Activated CD4-positive, alpha-beta T cell treated with anti-CD3 and anti-CD28 coated beads for 24 hours (primary cell): ENCODE data around the gene WDR88.
"Not testable (repeated sequence)": the region's sequence is repeated elsewhere in the genome, so short reads cannot be mapped to it uniquely, and the experiment has no call there.

Source experiments
- DNase-seq, 2 donors: peaks; one replicate each; pipeline ENCODE4 v3.0.0-alpha.2; 2020; ENCODE audit warnings: low read depth in 2 of 2

WDR88 gene

DNA sequence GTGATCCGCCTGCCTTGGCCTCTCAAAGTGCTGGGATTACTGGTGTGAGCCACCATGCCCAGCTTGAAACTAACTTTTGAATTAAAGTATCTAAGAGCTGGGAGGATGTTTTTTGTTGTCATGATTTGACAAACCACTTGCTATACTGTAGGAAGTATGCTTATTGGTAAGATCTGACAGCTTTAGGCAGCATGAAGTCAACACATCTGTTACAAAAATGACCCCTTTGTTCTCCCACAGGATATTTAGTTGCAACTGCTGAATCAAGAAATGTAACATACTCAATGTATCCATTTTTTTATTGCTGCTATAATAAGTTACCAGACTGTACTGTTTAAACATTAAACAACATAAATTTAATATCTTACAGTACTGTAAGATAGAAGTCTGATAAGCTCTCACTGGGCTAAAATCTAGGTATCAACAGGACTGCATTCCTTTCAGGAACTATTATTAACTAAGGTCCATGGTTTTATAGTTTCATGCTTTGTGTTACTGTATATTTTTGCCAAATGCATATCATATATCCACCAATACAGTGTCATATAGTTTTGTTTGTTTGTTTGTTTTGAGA lies 39.4 kb downstream of the WDR88 start:
- no peak for DNase-seq

DNA sequence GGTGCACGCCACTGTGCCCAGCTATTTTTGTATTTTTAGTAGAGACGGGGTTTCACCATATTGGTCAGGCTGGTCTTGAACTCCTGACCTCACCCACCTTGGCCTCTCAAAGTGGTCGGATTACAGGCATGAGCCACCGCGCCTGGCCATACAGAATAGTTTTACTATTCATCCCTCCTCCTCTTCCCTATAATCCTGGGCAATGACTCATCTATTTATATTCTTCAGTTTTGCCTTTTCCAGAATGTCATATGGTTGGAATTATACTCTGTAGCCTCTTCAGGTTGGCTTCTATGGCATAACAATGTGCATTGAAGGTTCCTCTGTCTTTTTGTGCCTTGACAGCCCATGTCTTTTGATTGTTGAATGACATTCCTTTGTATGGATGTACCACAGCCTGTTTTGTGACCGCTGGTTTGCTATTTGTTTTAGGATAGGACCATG lies 40.0 kb downstream of the WDR88 start:
- no peak for DNase-seq

DNA sequence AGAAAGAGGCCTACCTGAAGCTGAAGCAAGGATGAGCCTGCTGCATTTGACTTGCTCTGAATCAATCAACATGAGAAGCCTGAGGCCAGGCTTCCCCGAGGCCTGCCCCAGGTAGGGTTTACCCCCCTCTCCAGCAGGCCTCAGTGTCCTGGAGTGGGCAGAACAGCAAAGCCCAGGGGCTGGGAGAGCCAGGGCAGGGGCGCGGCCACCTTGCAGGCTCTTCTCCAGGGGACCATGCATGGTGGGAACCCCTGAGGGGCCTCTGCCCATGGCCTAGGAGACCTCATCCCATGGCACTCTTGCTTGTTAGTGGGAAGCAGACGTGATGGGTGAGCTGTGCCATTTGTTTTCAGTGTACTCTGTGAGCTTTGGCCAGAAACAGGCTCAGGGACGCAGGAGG lies 42.3 kb downstream of the WDR88 start:
- no peak for DNase-seq

DNA sequence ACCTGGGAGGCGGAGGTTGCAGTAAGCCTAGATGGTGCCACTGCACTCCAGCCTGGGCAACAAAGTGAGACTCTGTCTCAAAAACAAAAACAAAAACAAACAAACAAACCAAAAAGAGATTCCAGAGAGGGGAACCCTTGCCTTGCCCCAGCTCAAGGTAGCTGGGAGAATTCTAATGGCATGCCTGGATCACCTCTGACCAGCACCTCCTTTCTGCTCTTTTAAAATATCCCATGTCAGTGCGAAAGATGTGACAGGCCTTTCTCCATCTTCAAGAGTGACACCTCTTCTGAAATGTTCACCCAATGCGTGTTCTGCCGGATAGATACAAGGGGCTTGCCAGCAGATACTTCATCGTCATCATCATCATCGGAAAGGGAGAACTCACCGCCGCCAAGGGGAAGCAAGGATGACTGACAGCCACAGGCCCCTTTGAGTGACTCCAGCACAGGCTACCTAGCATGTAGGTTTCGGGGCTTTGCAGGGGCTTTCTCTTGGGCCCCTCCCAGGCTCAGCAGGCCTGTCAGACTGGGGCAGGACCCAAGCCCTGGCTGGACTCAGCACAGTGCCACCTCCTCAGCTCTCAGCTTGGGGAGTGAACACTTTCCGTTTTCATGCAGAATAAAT lies 43.4 kb downstream of the WDR88 start:
- no peak for DNase-seq

DNA sequence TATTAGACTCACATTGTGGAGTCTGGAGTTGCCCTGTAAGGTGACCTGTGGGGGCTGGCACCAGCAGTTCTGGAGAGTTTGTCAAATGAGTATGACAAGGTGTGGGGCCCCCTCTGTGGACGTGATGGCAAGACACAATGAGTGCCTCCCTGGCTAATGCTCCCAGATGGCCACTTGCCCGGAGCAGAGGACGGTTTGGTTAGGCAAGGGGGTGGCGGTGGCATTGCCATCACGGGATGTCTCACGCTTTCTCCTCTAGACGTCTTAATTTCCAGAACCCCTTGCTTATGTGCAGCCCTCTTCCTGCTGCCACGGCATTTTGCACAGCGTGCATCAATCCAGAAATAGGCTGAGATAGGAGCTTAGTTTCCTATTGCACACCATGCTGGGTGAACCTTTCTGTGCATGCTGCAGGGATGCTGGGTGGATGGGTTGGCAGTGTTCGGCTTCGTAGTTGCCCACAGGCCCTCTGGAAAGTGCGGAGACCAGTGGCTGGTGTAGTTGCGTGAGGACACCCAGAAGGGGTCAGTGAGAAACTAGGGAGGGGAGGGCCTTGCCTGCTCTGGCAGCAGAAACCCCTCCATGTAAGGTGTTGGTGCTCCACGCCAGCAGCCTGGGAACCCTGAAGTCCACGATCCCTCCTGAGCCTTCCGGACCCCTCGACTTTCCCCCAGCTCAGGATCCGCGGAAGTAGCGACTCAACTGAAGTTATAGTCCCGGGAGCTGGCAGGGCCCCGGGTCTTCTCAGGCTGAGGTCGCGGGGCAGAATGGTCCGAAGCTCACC lies 44.2 kb downstream of the WDR88 start:
- peak in 1 of 2 donors; percentile 8 for DNase-seq

DNA sequence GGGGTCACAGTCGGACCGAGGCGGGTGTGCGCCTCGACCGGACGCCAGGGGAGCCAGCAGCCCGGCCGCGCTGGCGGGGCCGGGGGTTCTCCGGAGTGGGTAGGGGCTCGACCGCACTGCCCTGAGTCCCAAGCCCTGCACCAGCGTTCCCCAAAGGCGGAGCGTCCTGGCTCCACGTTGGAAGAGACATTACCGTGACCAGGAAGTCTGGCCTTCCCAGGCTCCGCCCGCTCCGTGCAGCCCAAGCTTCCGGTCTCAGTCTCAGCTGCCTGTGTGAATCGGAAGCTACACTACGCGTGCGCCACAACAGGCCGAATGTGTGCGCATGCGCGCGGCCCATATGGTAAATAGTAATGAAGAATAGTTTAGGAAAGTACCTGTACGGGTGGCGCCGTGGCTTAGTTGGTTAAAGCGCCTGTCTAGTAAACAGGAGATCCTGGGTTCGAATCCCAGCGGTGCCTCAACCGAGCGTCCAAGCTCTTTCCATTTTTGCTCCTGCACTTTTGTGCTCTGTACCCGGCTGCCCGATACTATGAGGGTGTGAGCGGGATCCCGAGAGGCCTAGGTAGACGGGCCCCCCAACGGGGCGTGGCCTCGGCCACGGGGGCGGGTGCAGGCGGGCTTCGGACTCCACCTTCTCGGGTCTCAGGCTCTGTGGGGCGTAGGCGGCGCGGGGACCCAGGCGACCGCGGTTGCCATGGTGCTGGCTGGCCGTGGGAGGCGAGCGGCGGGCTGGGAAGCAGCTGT lies 44.9 kb downstream of the WDR88 start:
- DNase-seq: peak; percentile 93 to 96

DNA sequence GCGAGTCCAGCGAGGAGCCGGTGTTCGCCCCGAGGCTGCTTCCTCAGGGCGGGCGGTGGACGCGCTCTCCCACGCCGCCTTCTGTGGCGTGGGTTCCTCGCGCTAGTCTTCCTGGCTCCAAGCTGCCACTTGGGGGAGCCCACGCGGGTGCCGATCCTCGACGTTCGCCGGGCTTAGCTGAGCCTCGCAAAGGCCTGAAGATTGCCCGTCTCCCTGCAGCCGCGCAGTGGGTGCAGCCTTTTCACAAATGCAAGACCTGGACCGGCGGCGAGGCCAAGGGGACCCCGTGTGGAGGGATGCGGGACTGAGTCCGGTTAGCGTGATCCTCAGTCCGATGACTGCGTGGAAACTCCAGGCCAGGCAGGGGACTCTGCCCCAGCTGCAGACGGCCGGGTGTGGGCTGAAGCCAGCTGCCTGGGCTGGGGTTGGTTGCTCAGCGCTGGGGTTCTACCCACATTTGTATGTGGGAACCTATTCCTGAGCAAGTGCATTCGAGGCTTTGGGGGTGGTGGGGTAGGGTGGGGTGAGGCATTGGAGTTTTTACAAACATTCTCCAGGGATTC lies 45.6 kb downstream of the WDR88 start:
- peak in 1 of 2 donors; percentile 28 for DNase-seq

DNA sequence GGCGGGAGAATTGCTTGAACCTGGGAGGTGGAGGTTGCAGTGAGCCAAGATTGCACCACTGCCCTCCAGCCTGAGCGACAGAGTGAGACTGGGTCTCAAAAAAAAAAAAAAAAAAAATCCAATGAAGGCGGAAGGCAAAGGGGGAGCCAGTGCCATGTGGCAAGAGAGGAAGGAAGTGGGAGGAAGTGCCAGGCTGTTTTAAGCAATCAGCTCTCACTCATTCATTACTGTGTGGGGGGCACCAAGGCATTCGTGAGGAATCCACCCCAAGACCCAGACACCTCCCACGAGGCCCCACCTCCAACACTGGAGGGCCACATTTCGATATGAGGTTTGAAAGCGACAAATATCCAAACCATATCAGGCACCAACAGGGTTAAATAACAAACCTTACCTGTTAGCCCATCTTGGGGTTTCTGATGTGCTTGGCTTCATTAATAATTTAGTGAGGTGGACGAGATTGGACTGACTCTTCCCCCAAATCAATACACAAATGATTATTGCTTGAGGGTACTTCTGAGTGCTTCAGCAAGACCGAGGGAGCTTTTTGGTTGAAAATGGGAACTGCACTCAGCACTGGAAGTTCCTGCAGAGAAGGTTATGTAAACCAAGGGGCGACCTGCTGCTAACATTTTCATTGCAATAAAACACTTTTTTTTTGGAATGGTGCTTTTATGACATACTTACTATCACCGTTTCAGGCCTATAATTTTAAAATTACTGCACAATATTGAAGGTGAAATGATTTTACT lies 54.7 kb downstream of the WDR88 start:
- DNase-seq: no peak

DNA sequence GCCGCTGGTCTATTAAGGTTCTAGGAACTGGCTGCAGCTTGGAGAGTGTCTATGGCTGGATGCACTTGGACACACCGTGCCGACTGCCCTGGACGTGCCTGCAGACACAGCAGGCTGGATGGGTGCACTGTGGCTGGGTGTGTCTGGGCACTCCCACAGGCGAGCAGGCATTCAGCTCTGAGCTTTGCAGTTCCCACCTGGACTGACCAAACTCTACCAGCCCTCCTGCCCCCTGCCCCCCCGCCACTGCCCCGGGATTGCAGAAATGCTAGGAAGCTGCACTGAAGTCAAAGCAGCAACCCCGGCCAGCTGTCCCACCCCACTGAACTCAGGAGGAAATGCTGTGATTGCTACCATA lies 55.2 kb downstream of the WDR88 start:
- no peak for DNase-seq

DNA sequence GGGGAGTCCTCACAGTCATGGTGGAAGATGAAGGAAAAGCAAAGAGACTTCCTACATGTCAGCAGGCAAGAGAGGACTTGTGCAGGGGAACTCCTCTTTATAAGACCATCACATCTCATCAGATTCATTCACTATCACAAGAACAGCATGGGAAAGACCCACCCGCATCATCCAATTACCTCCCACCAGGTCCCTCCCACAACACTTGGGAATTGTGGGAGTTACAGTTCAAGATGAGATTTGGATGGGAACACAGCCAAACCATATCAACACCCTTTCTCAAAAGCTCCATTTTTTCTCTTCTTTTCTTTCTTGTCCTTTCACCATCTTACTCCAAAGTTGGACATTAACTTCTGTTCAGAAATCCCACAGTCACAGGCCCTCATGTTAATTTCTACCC lies 57.5 kb downstream of the WDR88 start:
- no peak for DNase-seq

DNA sequence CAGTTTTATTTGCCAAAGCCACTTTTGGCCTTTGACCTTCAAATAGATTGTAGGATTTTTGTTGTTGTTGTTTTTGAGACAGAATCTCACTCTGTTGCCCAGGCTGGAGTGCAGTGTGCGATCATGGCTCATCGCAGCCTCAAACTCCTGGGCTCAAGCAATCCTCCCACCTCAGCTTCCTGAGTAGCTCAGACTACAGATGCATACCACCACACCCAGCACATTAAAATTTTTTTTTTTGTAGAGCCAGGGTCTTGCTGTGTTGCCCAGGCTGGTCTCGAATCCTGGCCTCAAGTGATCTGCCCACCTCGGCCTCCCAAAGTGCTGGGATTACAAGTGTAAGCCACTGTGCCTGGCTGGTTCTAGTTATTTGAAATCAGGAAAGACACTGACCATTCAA lies 59.2 kb downstream of the WDR88 start:
- DNase-seq: not testable (repeated sequence)

DNA sequence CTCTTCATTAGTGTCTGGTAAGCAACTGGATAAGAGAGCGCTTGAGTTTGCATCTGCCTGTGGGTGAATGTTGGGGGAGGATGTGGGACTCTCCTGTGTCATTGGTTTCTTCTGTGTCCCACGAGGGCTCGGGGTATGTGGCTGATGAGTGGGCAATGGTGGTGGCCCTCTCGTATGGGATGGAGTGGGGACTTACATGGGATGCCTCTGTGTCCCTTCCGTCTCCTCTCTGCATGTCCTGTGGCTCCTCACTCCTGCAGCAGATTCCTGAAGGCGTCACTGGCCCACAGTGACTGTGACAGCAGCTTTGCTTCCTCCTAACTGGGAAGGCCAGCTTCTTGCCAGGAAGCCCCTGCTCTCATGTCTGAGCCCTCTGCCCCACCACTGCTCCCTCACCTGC lies 59.6 kb downstream of the WDR88 start:
- DNase-seq: no peak

DNA sequence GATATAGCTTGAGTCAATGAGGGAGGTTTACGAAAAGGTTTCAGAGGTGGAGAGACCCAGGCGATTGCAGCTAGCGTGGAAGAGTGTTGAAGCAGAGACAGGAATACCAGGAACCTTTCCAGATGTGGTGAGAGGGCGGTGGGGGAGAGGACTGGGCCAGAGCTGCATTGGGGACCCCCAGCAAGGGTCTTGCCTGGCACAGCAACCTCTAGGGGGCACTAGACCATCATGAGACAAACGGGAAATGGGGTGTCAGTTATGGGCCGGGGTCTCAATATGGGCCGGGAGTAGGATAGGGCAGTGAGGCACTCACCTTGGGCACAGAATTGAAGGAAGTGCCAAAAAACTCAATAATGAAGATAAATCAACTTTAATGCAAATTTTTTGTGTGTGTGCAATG lies 60.1 kb downstream of the WDR88 start:
- DNase-seq: no peak

DNA sequence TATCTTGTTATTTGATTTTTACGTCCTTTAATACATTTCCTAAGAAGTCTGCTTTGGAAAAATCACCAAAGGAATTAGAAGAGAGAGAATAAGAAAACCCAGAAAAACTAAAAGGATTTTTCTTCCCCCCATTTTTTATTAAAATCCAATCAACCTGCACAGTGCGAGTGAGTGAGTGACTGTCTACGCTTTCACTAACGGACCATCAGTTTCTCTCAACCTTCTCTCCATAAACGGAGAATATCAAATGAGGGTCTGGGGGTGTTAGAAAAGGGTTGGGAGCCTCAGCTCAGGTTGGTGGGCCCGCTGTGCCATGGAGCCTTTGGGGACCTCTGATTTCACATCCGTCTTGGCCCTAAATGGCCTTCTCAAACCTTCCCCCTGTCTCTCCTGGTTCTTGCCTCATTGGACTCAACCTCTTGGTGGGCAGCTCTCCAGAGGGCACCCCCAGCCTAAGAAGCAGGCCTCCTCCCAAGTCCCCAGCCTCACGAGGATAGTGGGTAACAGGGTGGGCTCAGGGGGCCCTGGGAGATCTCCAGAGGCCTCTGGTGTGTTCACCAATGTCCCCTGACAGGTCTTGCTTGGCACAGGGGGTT lies 61.5 kb downstream of the WDR88 start:
- no peak for DNase-seq

DNA sequence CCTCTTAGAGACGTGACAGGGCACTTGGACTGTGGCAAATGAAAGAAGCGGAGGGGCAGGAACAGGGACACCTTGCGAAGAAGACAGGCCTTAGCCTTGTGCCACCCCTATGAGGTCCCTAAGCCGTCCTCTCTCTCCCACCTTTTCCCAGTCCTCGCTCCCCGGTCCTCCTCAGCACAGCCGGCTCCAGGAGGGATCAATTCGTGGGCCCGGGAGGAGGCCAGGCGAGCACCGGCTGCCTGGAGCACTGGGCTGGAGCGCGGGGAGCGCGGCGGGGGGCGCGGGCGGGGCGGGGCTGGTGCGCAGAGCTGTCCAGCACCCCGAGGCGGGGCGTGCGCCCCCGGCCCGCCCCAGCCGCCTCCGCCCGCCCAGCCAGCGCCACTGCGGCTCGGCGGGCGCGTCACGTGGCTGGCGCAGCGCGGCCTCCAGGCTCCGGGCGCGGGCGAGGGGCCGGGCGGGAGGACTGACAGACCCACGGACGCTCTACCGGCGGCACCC lies 62.0 kb downstream of the WDR88 start, which contains the start of gene LRP3:
TSS of gene LRP3 (plus strand) at position 466 of the 498 bp plus-strand sequence. CDS start 456 bp downstream, outside the sequence.
- no peak for DNase-seq

DNA sequence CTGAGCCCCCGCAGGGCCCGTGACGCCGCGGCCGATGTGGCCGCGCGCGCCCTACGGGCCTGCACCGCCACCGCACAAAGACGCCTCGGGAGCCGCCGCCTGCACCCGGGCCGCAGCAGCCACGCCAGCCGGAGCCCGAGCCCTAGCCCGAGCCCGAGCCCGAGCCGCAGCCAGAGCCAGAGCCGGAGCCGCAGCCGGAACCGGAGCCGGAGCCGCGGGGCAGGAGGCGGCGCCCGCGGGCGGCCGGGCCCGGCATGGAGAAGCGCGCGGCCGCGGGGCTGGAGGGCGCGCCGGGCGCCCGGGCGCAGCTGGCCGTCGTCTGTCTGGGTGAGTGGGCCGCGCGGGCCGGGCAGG lies 62.6 kb downstream of the WDR88 start:
- DNase-seq: peak in 1 of 2 donors; percentile 9

DNA sequence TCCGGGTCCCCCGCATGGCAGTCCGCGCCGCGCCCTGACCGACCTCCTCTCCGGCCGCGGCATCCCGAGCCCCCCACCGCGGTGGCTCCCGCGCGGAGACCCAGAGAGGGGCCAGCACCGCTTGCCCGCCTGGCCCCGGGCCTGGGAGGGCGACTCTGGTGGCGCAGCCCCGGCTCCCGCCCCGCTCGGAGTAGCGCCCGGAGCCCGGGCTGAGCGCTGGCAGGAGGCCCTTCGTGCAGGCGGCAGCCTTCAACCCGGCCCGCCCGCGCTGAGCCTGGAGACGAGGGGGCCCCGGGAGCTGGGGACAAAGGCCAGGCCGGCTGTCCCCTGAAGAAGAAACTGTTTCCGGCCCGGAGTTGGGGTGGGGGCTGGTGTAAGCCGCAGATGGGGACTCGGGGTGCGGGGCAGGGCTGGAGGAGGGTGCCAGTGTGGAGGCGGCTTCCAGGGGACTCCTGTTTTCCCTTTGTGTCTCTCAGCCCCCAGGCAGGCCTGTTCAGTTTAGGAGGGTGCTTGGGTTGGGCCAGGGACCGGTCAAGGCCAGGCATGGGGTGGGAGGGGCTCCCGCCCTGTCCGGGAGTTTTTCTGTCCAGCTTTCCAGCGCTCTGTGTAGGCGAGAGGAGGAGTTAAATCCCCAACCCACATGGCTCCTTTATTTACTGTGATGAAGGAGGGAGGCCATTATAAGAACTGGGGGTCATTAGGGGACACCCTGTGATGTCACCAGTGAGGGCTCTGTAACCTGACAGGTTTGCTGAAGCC lies 63.2 kb downstream of the WDR88 start:
- no peak for DNase-seq

DNA sequence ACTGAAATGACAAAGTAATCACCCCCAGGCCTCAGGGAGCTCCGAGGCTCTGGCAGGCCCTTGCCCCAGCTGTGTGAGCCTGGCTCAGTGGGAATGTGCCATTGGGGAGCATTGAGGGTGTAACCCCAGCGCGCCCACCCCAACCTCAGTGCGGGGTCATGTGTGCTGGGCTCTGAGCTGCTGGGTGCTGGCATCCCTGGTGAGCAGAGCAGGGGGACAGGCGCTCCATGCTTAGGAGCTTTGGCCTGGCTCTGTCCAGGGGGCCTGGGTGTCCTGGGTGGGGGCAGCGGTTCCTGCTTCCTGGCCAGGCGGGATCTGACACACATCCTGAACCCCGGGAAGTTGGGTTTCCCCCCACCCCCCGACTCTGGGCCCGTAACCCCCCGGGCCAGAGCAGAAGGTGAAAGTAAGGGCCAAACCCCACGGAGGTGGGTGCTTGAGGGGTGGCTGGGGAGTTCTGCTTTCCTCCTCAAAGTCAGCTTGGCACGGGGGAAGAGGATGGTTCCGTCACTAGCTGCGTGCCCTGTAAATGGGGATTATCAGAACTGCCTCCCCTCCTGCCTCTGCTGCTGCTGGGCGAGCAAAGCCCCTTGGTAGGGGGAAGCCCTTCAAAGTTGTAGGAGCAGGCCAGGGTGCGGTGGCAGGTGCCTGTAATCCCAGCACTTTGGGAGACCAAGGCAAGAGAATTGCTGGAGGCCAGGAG lies 63.9 kb downstream of the WDR88 start:
- no peak for DNase-seq

DNA sequence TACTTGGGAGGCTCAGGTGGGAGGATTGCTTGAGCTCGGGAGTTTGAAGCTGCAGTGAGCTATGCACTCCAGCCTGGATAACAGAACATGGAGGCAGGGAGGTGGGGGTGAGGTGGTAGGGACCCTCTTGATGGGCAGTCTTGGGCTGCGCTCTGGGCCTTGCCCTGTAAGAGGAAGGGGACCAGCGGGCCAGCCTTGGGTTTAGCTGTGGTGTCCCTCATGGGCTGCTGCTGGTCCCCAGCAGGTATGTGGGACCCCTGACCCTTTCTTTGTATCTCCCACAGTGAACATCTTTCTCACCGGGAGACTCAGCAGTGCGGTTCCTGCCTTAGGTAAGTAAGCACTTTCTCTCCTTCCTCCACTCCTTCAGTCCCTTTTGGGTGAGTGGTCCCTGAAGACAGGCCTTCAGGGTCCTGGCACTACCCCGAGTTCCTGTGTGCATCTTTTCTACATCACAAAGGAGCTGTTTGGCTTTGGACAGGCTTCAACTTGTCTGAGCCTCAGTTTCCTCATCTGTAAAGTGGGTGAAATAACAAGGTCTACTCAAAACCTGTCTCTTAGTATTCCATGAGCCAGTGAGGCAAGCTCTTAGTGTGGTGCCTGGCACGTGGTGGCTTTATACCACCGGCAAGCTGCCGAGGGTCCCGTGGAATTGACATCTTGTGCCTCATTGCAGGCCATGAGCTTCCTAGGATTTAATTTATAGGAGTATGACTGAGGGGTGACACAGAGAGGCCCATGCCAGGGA lies 64.7 kb downstream of the WDR88 start:
- no peak for DNase-seq
